ENCODE measurements around the gene PHB1. TPM values are rescaled to one million over a fixed set of nuclear protein-coding genes. Genes with fewer than 3 reads are reported as not detected.

The PHB1 gene
- total and polyA plus RNA-seq, 12 donors: 107 to 317 (median 215) TPM

- Histone ChIP-seq H3K27ac (no peak overlapping the region), H3K4me3 (no peak overlapping the region), H3K9me3 (no peaks in the 10 kb centered on the region), H3K36me3 (peaks cover 0 to 47% (median 33%) of the 10 kb centered on the region in 9 donors), H3K27me3 (no peaks in the 10 kb centered on the region), H3K4me1 (peaks cover 0 to 3% (median 0%) of the 10 kb centered on the region in 9 donors)
- DNase-seq (no peak), ATAC-seq (no peak)
- no peak for TF ChIP-seq CTCF (IDR thresholded peaks at IDR 0.05)
- 70 to 72% methylated on average over 6 of the region's 6 CpGs for WGBS, 2 donors
- intact Hi-C loops (cut with DNase I): loop anchor here in 2 of 10 donors (10.0 kb wide), 2 partner anchors 153 to 303 kb away; partner anchors contain the start of gene SLC35B1 (in 1 of the 2)
Measured at GRCh38 chr17:49401971-49402611, 12.6 kb downstream of the PHB1 start.

GRCh38 chr17:49399995-49400394 is 14.7 kb downstream of the PHB1 start:
- whole genome bisulfite sequencing, 2 donors: 67 to 72% methylated on average over 3 of the region's 3 CpGs
- Histone ChIP-seq H3K27ac (no peak overlapping the region), H3K4me3 (no peak overlapping the region), H3K27me3 (no peaks in the 10 kb centered on the region), H3K4me1 (peaks cover 0 to 5% (median 0%) of the 10 kb centered on the region in 9 donors), H3K9me3 (no peaks in the 10 kb centered on the region), H3K36me3 (peaks cover 0 to 26% (median 13%) of the 10 kb centered on the region in 9 donors)
- DNase-seq (no peak), ATAC-seq (no peak)
- intact Hi-C loops (cut with DNase I): loop anchor here in 4 of 10 donors (10.0 kb wide), 5 partner anchors 155 to 305 kb away; partner anchors contain the start of gene SLC35B1 (in 1 of the 4)
- TF ChIP-seq CTCF (IDR thresholded peaks at IDR 0.05): no peak

- TF ChIP-seq CTCF (IDR thresholded peaks at IDR 0.05): no peak
- intact Hi-C loops (cut with DNase I): loop anchor here in 4 of 10 donors (10.0 kb wide), 3 partner anchors 173 to 223 kb away; no protein-coding TSS in a partner anchor
Measured at GRCh38 chr17:49397586-49397985, 17.1 kb downstream of the PHB1 start.

GRCh38 chr17:49393491-49394255 is 21.0 kb downstream of the PHB1 start:
- Histone ChIP-seq H3K4me3 (no peak overlapping the region), H3K36me3 (no peaks in the 10 kb centered on the region), H3K27me3 (no peaks in the 10 kb centered on the region), H3K27ac (peak overlapping the region in 1 of 10 donors; percentile 60), H3K4me1 (peaks cover 0 to 59% (median 8%) of the 10 kb centered on the region in 9 donors), H3K9me3 (no peaks in the 10 kb centered on the region)
- WGBS, 2 donors: 80 to 84% methylated on average over 8 of the region's 8 CpGs
- intact Hi-C loops (cut with DNase I): loop anchor here in 7 of 10 donors (1.0 to 10.0 kb wide), 6 partner anchors 76 to 219 kb away; no protein-coding TSS in a partner anchor
- TF ChIP-seq CTCF (IDR thresholded peaks at IDR 0.05): no peak
- ATAC-seq (no peak), DNase-seq (no peak)

More at GRCh38 chr17:49397586-49397985, 17.1 kb downstream of the PHB1 start:
- H3K4me3 ChIP-seq: no peak overlapping the region
- H3K36me3 ChIP-seq: peaks cover 0 to 3% (median 0%) of the 10 kb centered on the region in 9 donors
- no peaks in the 10 kb centered on the region for H3K27me3 ChIP-seq
- DNase-seq (no peak), ATAC-seq (no peak)
- no peak overlapping the region for H3K27ac ChIP-seq
- H3K9me3 ChIP-seq: no peaks in the 10 kb centered on the region
- H3K4me1 ChIP-seq: peaks cover 0 to 22% (median 0%) of the 10 kb centered on the region in 9 donors
- 55% methylated on average over 4 of the region's 4 CpGs for WGBS, 2 donors
